ENCODE measurements around the gene MOB3A. TPM values are rescaled to one million over a fixed set of nuclear protein-coding genes. Genes with fewer than 3 reads are reported as not detected.
"Not testable (repeated sequence)": the region's sequence is repeated elsewhere in the genome, so short reads cannot be mapped to it uniquely, and the experiment has no call there.

Gene MOB3A
- total RNA-seq, 1 donor from 2014 or later, result 14.3 TPM

DNA sequence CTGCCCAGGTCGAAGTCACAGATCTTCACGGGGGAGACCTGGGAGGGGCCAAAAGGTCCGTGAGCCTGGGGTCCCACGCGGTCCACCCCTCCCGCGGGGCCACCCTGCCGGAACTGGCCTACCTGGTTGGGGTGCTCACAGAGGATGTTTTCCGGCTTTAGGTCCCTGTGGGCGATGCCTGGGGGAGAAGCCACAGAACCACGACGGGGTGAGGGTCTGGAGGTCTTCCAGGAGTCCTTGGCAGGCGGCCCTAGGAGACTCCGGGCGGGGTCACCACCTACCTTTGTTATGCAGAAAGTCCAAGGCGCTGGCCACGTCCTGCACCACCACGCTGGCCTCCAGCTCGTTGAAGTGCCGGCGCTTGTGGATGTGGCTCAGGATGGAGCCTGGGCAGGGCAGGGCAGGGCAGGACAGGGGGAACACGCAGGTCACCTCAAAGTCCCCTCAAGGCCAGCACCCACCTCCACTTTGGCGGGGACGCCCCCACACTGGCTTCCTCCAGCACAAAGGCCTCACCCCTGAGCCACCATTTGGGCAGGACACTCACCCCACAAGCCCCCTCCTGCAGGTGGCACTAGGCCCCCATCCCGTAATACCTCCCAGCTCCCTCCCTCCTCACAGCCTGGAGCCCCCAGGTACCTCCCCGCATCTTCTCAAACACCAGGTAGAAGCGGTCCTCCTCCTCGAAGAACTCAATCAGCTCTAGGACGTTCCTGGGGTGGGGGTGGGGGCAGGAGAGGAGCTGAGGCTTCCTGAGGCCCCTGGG lies 53.5 kb downstream of the MOB3A start:
- no peak for DNase-seq (ENCODE audit: missing footprints)
- no peak for ATAC-seq
- intact Hi-C loops (cut with DNase I), result no loop called here

DNA sequence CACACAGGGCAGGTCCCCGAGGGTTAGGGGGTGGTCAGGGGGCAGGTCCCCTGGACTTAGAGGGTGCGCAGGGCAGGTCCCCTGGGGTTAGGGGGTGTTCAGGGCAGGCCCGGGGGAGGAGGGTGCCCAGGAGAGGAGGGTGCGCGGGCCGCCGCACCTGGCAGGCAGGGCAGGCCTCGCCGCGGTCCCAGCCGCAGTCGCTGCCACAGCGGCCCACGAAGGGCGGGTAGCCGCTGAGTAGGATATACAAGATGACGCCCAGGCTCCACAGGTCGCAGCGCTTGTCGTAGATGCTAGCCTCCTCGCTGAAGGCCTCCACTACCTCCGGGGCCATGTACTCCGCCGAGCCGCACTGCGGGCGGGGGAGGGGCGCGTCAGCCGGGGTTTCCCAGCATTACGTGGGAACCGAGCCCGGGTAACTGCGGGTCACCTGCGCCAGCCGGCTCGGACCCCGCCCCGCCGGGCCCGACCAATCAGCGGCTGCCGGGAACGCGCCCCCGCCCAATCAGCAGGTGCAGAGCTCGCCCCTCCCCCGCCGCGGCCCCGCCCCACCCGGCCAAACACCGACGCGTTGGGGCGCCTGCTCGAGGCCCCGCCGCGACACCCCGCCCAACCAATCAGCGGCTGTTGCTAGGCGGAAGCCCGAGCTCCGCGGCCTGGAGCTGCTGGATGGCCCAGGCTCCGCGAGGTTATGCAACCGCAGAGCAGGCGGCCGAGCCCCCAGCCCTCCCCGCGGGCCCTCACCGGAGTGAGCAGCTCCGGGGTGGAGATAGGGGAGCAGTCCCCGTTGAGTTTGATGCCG lies 54.2 kb downstream of the MOB3A start:
- intact Hi-C loops (cut with DNase I), result no loop called here
- DNase-seq (ENCODE audit: missing footprints), result peak; percentile 99
- peak; percentile 90 for ATAC-seq

DNA sequence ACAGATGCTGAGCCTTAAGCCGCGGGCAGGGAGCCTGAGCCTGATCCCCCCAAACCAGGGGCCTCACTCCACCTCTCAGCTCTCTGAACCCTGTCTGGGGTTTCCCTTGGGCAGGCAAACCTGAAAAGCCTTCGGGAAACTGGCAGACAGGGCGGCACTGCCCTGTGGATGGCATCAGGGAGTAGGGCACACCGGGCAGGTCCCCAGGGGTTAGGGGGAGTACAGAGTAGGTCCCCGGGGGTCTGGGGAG lies 54.8 kb downstream of the MOB3A start:
- ATAC-seq, result no peak
- intact Hi-C loops (cut with DNase I), result no loop called here
- no peak for DNase-seq (ENCODE audit: missing footprints)

DNA sequence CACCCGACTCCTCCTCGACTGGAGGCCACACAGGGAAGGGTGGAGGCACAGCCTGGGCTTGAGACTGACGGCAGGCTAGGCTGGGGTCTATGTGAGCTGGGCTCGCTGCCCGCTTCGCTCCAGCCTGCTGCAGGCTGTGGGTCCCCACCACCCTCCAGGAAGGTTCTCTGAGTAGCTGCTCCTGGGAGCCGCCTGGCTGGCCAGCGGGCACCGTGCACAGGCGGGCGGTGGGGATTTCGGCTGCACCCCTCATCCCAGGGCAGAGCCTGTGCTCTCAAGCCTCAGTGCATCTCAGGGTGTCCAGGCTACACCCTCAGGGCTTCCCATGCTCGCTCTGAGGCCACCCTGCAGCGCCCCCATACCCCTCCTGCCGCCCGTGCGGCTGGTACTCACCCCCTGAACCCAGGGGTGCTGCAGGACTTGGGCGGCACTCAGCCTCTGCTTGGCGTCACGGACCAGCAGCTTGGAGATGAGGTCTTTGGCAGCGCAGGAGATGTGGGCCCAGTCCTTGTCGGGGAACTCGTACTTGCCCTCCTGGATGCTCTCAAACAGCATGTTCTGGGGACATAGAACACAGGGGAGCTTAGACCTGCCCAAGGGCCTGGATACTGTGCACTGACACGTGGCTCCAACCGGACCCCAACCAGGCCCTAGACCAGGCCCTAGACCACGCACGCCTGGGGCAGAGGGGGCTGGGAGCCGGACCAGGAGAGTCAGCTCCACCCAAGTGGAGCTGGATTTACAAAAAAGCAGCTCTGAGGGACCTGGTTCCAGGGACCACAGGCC lies 55.3 kb downstream of the MOB3A start:
- DNase-seq (ENCODE audit: missing footprints) (no peak), ATAC-seq (no peak)
- intact Hi-C loops (cut with DNase I), result no loop called here

- intact Hi-C loops (cut with DNase I), result no loop called here
- no peak for DNase-seq (ENCODE audit: missing footprints)
- ATAC-seq, result no peak
These were observed 56.0 kb downstream of the MOB3A start for GRCh38 chr19:2039959-2040646.

- ATAC-seq (no peak), DNase-seq (ENCODE audit: missing footprints) (no peak)
- intact Hi-C loops (cut with DNase I), result no loop called here
These were observed 56.8 kb downstream of the MOB3A start for GRCh38 chr19:2039089-2039958.

- DNase-seq (ENCODE audit: missing footprints), result no peak
- ATAC-seq, result no peak
- intact Hi-C loops (cut with DNase I), result no loop called here
These were observed 57.6 kb downstream of the MOB3A start for GRCh38 chr19:2038284-2039088.

- DNase-seq (ENCODE audit: missing footprints) (no peak), ATAC-seq (no peak)
- intact Hi-C loops (cut with DNase I), result no loop called here
These were observed 58.4 kb downstream of the MOB3A start for GRCh38 chr19:2037651-2038255.

DNA sequence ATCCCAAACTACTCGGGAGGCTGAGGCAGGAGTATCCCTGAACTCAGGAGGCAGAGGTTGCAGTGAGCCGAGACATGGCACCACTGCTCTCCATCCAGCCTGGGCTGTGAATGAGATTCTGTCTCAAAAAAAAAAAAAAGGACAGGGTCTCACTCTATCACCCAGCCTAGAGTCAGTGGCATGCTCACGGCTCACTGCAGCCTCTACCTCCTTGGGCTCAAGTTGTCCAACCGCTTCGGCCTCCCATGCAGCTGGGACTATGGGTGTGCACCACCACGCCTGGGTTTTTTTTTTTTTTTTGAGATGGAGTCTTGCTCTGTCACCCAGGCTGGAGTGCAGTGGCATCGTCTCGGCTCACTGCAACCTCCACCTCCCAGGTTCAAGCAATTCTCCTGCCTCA lies 59.7 kb downstream of the MOB3A start:
- ATAC-seq (no peak), DNase-seq (ENCODE audit: missing footprints) (no peak)
- intact Hi-C loops (cut with DNase I), result no loop called here

DNA sequence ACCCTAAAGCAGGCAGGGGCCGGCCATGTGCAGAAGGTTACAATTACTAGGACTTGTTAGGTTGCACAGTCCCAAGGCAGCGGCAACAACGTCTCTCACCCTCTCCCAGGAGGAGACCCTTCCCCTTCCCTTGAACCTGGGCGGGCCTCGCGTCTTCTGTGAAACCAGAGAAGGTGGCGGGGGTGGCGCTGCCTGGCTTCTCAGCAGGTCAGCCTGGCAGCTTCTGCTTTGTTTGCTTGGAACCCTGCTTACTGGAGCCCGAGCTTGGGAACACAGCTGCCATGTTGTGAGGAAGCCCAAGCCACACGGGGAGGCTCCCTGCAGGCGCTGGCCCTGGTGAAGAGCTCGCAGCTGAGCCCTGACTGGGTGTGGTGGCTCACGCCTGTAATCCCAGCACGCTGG lies 60.5 kb downstream of the MOB3A start:
- DNase-seq (ENCODE audit: missing footprints), result no peak
- ATAC-seq, result no peak
- intact Hi-C loops (cut with DNase I), result no loop called here

- ATAC-seq (no peak), DNase-seq (ENCODE audit: missing footprints) (no peak)
- intact Hi-C loops (cut with DNase I), result no loop called here
These were observed 61.2 kb downstream of the MOB3A start for GRCh38 chr19:2034729-2035589.

DNA sequence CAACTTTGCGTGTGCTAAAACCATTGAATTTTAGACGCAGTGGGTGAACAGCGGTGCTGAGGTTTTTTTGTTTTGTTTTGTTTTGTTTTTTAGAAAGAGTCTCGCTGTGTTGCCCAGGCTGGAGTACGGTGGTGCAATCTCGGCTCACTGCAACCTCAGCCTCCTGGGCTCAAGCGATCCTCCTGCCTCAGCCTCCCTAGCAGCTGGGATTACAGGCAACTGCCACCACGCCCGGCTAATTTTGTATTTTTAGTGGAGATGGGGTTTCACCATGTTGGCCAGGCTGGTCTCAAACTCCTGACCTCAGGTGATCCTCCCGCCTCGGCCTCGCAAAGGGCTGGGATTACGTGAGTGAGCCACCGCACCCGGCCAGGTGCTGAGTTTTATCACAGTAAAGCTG lies 61.9 kb downstream of the MOB3A start:
- intact Hi-C loops (cut with DNase I); DNase-seq (ENCODE audit: missing footprints); ATAC-seq: not testable (repeated sequence)

GRCh38 chr19:2033825-2034159 lies 62.3 kb downstream of the MOB3A start:
- intact Hi-C loops (cut with DNase I), result no loop called here
- DNase-seq (ENCODE audit: missing footprints), result no peak
- no peak for ATAC-seq

DNA sequence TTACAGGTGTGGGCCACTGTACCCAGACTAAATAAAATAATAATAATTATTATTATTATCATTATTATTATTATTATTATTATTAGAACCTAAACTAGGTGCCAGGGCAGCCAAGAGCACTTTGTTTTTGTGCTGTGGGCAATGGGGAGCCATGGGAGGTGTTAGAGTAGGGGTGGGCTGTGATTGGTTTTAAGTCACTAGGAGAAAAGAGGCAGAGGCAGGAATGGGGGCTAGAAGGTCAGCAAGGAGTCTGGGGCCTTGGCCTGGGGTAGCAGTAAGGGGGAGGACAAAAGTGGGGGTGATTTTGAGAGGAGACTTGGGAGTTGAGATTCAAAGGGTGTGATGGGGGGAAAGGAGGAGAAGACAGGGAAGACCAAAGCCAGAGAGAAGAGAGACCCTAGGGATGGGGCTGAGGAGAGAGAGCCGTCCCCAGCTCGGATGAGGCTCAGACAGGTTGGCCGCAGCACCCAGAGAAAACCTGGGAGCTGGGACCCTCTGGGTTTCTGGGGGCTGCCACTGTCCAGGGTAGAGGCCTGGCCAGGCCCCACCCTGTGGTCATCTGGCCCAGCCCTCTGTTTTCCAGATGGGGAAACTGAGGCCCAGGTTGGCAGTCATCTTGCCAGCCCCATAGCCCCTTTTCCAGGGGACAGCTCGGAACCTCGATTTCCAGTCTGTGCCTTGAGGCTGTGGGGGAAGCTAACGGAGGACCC lies 62.9 kb downstream of the MOB3A start:
- no peak for DNase-seq (ENCODE audit: missing footprints)

GRCh38 chr19:2032296-2032941 lies 63.7 kb downstream of the MOB3A start:
- peak; percentile 96 for DNase-seq (ENCODE audit: missing footprints)
- peak; percentile 94 for ATAC-seq
- intact Hi-C loops (cut with DNase I), result no loop called here

More for the DNA sequence above, 62.9 kb downstream of the MOB3A start:
- ATAC-seq, result no peak
- intact Hi-C loops (cut with DNase I), result no loop called here

Measured in Right ventricle myocardium inferior (tissue), 1 donor.